IPS-20b (cell line): ENCODE results near the gene FHIT.

ENCODE experiments used
- H3K27ac ChIP-seq: one replicate; pipeline ENCODE4 v1.5.1; 2013; ENCODE audit warnings: low read length
- H3K27me3 ChIP-seq: 2 replicates; pipeline ENCODE4 v1.6.1; 2013; ENCODE audit warnings: mild to moderate bottlenecking, low read length, inconsistent platforms; ENCODE audit not compliant: insufficient read depth
- H3K36me3 ChIP-seq: 2 replicates; pipeline ENCODE4 v1.6.1; 2013; ENCODE audit warnings: low read depth, mild to moderate bottlenecking, inconsistent platforms, low read length, moderate library complexity; ENCODE audit not compliant: insufficient read depth
- H3K4me1 ChIP-seq: 2 replicates; pipeline ENCODE4 v1.6.1; 2013; ENCODE audit warnings: mild to moderate bottlenecking, control low read depth, inconsistent platforms, low read length, moderate library complexity; ENCODE audit not compliant: insufficient read depth
- H3K4me3 ChIP-seq: 2 replicates; pipeline ENCODE4 v1.5.1; 2013; ENCODE audit warnings: mild to moderate bottlenecking, low read length, inconsistent platforms
- H3K9ac ChIP-seq: 2 replicates; pipeline ENCODE4 v1.6.1; 2013; ENCODE audit warnings: low read depth, mild to moderate bottlenecking, inconsistent platforms, low read length, moderate library complexity
- H3K9me3 ChIP-seq: 2 replicates; pipeline ENCODE4 v1.6.1; 2013; ENCODE audit warnings: mild to moderate bottlenecking, low read depth, low read length, inconsistent platforms; ENCODE audit not compliant: insufficient read depth

Gene FHIT

GRCh38 chr3:60095516-60095915, 1155.7 kb downstream of the FHIT start:
- Histone ChIP-seq H3K9ac (no peak overlapping the region), H3K36me3 (no peaks in the 10 kb centered on the region), H3K27me3 (no peaks in the 10 kb centered on the region), H3K27ac (no peak overlapping the region), H3K4me3 (no peak overlapping the region), H3K4me1 (no peaks in the 10 kb centered on the region), H3K9me3 (no peaks in the 10 kb centered on the region)

DNA sequence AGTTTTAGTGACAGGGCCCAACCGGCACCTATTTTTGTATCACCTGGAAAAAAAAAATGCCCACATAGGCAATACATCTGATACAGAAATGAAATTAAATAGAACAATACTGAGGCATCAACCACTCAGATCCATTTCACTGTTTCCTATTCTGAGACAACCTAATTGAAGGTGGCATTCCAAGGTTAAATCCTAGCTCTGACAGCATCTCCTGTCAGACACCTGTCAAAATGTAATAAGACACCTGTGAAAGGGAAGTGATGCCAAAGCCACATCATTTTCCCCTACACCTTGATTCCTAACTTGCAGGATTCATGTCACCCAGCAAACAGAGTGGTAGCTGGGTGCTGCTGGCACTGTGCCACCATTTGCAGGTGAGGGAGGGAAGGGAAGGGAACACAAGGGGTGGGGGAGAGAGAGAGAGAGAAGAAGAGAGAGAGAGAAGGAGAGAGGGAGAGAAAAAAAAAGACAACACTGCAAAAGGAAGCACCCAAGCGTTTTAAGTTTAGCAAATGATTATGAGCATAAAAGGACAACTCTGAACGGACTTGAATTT, 1156.8 kb downstream of the FHIT start:
- Histone ChIP-seq H3K4me3 (no peak overlapping the region), H3K4me1 (no peaks in the 10 kb centered on the region), H3K27me3 (no peaks in the 10 kb centered on the region), H3K9ac (no peak overlapping the region), H3K27ac (no peak overlapping the region), H3K9me3 (no peaks in the 10 kb centered on the region), H3K36me3 (no peaks in the 10 kb centered on the region)

GRCh38 chr3:60090548-60090947, 1160.7 kb downstream of the FHIT start:
- Histone ChIP-seq H3K4me1 (no peaks in the 10 kb centered on the region), H3K4me3 (no peak overlapping the region), H3K27me3 (no peaks in the 10 kb centered on the region), H3K27ac (no peak overlapping the region), H3K36me3 (no peaks in the 10 kb centered on the region), H3K9me3 (no peaks in the 10 kb centered on the region), H3K9ac (no peak overlapping the region)

GRCh38 chr3:60086811-60087210, 1164.4 kb downstream of the FHIT start:
- no peaks in the 10 kb centered on the region for H3K27me3 ChIP-seq
- H3K36me3 ChIP-seq: no peaks in the 10 kb centered on the region
- H3K9me3 ChIP-seq: no peaks in the 10 kb centered on the region
- H3K27ac ChIP-seq: no peak overlapping the region
- H3K4me3 ChIP-seq: no peak overlapping the region
- no peaks in the 10 kb centered on the region for H3K4me1 ChIP-seq
- no peak overlapping the region for H3K9ac ChIP-seq

DNA sequence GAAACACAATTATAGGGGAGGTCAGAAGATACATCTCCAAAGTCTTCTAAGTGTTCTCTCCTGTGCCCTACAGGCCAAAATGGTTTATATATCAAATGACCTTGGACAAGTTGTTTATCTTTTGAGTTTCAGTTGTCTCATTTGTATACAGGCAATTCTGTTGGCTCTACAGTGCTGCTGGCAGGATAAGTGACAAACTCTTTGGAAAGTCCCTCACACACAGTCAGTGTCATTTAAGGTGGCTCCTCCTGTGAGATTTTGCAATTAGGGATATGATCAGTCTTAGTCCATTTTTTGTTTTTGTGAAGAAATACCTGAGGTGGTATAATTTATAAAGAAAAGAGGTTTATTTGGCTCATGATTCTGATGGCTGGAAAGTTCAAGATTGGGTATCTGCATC, 1165.6 kb downstream of the FHIT start:
- Histone ChIP-seq H3K27ac (no peak overlapping the region), H3K27me3 (no peaks in the 10 kb centered on the region), H3K4me3 (no peak overlapping the region), H3K36me3 (no peaks in the 10 kb centered on the region), H3K9ac (no peak overlapping the region), H3K9me3 (no peaks in the 10 kb centered on the region), H3K4me1 (0 out of 2 replicates have a peak, but pooled peaks cover 4% of the 10 kb centered on the region)

DNA sequence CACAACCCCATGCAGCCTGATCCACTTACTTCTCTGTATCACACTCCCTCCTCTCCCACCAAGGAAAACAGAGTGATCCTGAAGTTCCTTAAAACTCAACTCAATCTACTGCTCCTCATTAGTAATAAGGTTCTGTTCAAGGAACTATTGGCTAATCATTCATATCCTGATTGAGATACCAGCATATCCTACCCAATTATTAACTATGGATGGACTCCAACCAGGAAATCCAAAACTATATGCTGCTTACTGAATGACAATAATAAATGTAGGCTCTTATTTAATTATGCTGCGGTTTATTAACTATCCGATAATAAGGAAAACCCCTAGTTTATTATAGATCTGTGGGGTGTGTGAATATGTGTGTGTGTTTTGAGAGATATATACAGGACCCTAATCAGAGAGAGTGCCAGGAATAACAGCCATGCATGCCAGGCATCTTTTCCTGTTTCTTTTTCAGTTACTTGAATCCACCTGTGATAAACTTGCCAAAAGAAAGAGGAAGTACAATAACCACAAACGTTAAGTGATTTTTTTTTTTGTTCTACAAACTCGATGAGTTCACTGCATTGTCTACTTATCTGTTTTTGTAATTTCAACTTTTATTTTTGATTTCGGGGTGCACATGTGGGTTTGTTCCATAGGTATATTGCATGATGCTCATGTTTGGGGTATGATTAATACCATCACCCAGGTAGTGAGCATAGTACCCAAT, 1169.7 kb downstream of the FHIT start:
- Histone ChIP-seq H3K36me3 (no peaks in the 10 kb centered on the region), H3K9me3 (no peaks in the 10 kb centered on the region), H3K4me1 (0 out of 2 replicates have a peak, but pooled peaks cover 4% of the 10 kb centered on the region), H3K27me3 (no peaks in the 10 kb centered on the region), H3K9ac (no peak overlapping the region), H3K4me3 (no peak overlapping the region), H3K27ac (no peak overlapping the region)

DNA sequence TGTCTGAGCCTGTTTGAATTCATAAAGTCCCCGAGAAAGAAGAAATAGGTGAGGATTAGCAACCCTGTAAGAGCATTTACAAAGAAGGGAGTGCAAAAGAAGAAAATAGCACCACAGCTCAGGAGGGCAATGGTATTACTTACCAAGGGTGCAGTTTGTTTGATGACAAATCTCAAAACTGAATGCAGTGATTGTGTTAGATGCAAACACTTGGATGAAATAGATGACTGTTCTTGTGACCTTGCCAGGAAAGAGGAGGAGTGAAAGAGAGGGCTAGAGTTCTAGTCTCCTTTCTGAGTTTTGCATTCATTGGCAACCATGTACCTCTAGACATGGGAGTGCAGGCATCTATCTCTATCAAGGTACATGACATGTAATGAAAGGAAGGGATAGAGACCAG, 1170.6 kb downstream of the FHIT start:
- H3K9ac ChIP-seq: no peak overlapping the region
- no peak overlapping the region for H3K27ac ChIP-seq
- H3K4me3 ChIP-seq: no peak overlapping the region
- no peaks in the 10 kb centered on the region for H3K27me3 ChIP-seq
- no peaks in the 10 kb centered on the region for H3K9me3 ChIP-seq
- H3K36me3 ChIP-seq: no peaks in the 10 kb centered on the region
- H3K4me1 ChIP-seq: 0 out of 2 replicates have a peak, but pooled peaks cover 4% of the 10 kb centered on the region

GRCh38 chr3:60079076-60079475, 1172.2 kb downstream of the FHIT start:
- no peak overlapping the region for H3K27ac ChIP-seq
- H3K4me3 ChIP-seq: no peak overlapping the region
- H3K9me3 ChIP-seq: no peaks in the 10 kb centered on the region
- H3K36me3 ChIP-seq: no peaks in the 10 kb centered on the region
- H3K9ac ChIP-seq: no peak overlapping the region
- 0 out of 2 replicates have a peak, but pooled peaks cover 4% of the 10 kb centered on the region for H3K4me1 ChIP-seq
- no peaks in the 10 kb centered on the region for H3K27me3 ChIP-seq

DNA sequence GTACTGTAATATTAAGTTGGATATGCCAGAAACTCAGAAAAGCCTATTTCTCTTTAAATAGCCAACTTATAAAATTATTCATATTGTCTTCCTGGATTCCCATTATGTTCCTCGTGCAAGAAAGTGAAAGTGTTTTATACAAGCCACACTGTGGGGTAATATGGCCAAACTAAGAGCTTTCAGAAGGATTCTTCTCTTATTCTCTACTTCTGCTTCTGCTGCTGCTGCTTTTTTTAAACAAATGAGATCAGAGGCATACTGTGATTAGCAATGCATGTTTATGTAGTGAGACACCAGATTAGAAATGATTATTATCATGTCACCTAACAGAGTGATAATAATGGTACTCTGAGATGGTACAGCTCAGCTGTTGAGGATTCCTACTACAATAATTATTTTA, 1174.9 kb downstream of the FHIT start:
- H3K4me3 ChIP-seq: no peak overlapping the region
- no peak overlapping the region for H3K27ac ChIP-seq
- H3K4me1 ChIP-seq: 0 out of 2 replicates have a peak, but pooled peaks cover 4% of the 10 kb centered on the region
- no peaks in the 10 kb centered on the region for H3K27me3 ChIP-seq
- H3K9me3 ChIP-seq: no peaks in the 10 kb centered on the region
- H3K9ac ChIP-seq: no peak overlapping the region
- H3K36me3 ChIP-seq: no peaks in the 10 kb centered on the region

DNA sequence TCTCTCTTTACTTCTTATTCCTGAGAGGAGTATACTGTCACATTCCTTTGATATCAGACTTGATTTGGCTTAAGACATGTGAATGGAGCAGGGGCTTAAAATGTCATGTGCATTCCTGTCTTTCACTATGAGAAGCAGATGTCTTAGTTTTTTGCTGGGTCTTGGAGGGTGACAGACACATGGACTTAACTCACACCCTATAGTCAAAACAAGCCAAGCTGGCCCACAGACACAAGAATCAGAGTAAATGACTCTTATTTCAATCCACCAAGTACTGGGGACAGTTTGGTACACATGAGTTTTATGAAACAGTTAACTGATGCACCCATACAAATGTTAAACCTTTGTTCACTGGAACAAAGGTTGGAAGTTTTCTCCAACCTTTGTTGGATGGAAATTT, 1177.3 kb downstream of the FHIT start:
- Histone ChIP-seq H3K4me1 (no peaks in the 10 kb centered on the region), H3K4me3 (no peak overlapping the region), H3K27ac (no peak overlapping the region), H3K9me3 (no peaks in the 10 kb centered on the region), H3K27me3 (no peaks in the 10 kb centered on the region), H3K9ac (no peak overlapping the region), H3K36me3 (no peaks in the 10 kb centered on the region)

DNA sequence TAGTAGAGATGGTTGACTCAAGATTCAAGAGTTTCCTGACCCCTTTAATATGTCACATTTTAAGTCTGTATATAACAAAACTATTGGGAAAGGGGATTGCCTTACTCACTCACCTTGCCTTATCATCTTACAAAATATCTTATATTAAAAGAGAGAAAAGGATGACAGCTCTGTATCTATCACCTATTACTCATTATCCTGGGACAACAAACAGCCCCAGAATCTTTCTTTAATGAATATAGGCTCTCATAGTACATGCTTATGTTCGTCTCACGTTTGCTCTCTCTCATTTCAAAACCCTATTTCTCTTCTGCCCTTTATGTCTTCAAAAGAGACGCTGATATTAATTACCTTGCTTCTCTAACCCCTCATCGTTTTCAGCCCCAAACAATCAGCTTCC, 1178.0 kb downstream of the FHIT start:
- no peaks in the 10 kb centered on the region for H3K36me3 ChIP-seq
- no peak overlapping the region for H3K4me3 ChIP-seq
- H3K9me3 ChIP-seq: no peaks in the 10 kb centered on the region
- H3K4me1 ChIP-seq: no peaks in the 10 kb centered on the region
- no peaks in the 10 kb centered on the region for H3K27me3 ChIP-seq
- H3K9ac ChIP-seq: no peak overlapping the region
- H3K27ac ChIP-seq: no peak overlapping the region

- Histone ChIP-seq H3K4me1 (no peaks in the 10 kb centered on the region; the same call in 1 of the 2 replicates), H3K9ac (no peak overlapping the region), H3K4me3 (no peak overlapping the region), H3K36me3 (no peaks in the 10 kb centered on the region), H3K9me3 (no peaks in the 10 kb centered on the region), H3K27ac (no peak overlapping the region), H3K27me3 (no peaks in the 10 kb centered on the region)
These were observed 1180.9 kb downstream of the FHIT start for GRCh38 chr3:60070366-60070765.
